HPDE6-E6E7 (cell line): ENCODE results near the gene XYLB.

Experiments
- DNase-seq: peaks from one replicate; pipeline ENCODE4 v3.0.0; 2011; ENCODE audit warnings: missing footprints; ENCODE audit errors: extremely low spot score

Gene XYLB

GRCh38 chr3:38454884-38455638 is 108.5 kb downstream of the XYLB start:
- peak; percentile 21 for DNase-seq

DNA sequence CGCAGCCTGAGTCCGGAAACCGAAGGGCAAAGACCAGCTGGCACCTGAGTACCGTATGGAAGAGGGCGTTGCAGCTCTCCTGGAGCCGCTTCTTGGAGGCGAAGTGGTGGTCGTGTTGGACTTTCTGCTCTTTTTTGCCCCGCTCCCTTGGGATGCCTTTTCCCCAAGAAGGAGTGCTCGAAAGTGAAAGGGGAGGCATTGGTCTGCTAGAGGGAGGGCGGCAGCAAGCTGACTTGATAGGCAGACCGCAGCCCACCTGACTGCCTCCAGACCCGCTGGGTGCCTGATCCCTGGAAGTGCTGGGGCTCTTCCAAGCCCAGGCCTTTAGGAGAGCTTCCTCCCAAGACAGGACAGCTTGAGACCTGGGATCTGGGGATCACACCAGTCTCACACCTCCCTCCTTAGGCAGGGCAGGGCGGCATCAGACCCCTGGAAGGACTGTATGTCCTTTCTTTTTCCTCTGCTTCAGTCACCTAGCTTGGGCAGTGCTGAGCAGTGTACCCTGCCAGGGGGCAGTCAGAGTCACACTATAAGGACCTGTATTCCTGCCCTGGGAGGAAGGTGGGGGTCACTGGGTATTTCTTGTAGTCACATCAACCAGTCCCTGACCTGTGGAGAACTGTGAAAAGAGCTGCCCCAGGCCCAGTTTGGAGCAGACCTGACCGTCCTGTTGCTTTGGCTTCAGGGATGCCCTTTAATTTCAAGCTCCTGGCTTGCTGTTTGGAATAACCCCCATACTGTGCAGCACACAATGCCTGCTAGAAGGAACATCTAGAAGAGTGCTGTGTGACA is 109.2 kb downstream of the XYLB start:
- no peak for DNase-seq

- no peak for DNase-seq
Measured at GRCh38 chr3:38457111-38458003, 110.8 kb downstream of the XYLB start.

DNA sequence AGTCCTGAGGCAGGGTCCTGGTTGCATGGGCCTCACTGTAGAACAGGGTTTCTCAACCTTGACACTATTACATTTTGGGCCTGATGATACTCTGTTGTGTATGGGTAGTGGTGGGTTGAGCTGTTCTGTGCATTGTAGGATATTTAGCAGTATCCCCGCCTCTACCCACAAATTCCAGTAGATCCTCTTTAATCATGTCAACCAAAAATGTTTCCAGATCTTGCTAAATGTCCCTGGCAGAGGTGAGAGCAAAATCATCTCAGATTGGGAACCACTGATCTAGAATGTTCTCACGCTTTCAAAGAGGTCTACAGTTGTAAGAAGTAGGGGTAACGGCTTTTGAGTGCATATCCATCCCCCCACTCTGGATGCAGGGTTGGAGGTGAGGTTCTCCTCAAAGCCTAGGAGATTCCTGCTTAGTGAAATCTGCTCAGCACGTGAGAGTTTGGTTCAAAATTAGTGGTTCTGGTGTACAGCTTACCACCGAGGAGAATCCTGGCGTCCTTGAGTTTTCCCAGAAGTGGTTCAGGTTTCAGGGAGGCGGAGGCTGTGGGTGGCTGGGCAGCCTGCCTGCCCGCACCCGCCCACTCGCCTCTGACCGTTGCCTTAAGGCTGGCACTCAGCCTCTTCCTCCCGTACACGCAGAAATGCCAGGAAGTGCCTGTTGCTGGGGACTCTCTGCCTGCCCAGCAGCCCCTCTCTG is 112.4 kb downstream of the XYLB start:
- peak; percentile 20 for DNase-seq

- no peak for DNase-seq
Measured at GRCh38 chr3:38459499-38460048, 113.0 kb downstream of the XYLB start.

GRCh38 chr3:38460377-38461270 is 114.0 kb downstream of the XYLB start:
- DNase-seq, result no peak
